HFFc6 (cell line): Measurements from ENCODE around the gene MIEN1. TPM values are rescaled to one million over a fixed set of nuclear protein-coding genes. Genes with fewer than 3 reads are reported as not detected.

Experiments
- DNase-seq: peaks from one replicate; pipeline ENCODE4 v3.0.0-alpha.2; 2018
- H3K27ac Mint-ChIP-seq: 2 replicates; pipeline ENCODE4 v1.8.0; 2020; ENCODE audit warnings: mild to moderate bottlenecking, mixed read lengths
- H3K27me3 Mint-ChIP-seq: 2 replicates; pipeline ENCODE4 v1.8.0; 2021; ENCODE audit warnings: mild to moderate bottlenecking, moderate library complexity, mixed read lengths; ENCODE audit not compliant: insufficient read depth
- H3K36me3 Mint-ChIP-seq: 2 replicates; pipeline ENCODE4 v1.8.0; 2021; ENCODE audit warnings: low read depth, mixed read lengths
- H3K4me1 Mint-ChIP-seq: 2 replicates; pipeline ENCODE4 v1.8.0; 2020; ENCODE audit warnings: low read depth, mixed read lengths
- H3K4me3 Mint-ChIP-seq: 2 replicates; pipeline ENCODE4 v1.8.0; 2020; ENCODE audit warnings: mild to moderate bottlenecking, moderate library complexity, mixed read lengths
- H3K9me3 Mint-ChIP-seq: 2 replicates; pipeline ENCODE4 v1.8.0; 2020; ENCODE audit warnings: mild to moderate bottlenecking, mixed read lengths
- total RNA-seq, 6 experiments: library from RNA; stranded (reverse); fragmentation: NEBNext Ultra II Directional; extraction: Animal tissue kit (Norgen Biotek cat#: 25700); gene quantifications; 2 replicates in 1 of 6; 3 replicates in 5 of 6; pipeline ENCODE4 v1.2.3, GENCODE V29; 2021
- TF ChIP-seq, protein P1 (sequence below): fragments of 200-600 bp; sonication (generic); IDR thresholded peaks from 2 replicates; pipeline ENCODE4 v1.5.0; 2021; ENCODE audit warnings: antibody characterized with exemption, mild to moderate bottlenecking

The MIEN1 gene
- total RNA-seq, 6 experiments from 2014 or later, result 56.9 to 70.3 (median 66.0) TPM

DNA sequence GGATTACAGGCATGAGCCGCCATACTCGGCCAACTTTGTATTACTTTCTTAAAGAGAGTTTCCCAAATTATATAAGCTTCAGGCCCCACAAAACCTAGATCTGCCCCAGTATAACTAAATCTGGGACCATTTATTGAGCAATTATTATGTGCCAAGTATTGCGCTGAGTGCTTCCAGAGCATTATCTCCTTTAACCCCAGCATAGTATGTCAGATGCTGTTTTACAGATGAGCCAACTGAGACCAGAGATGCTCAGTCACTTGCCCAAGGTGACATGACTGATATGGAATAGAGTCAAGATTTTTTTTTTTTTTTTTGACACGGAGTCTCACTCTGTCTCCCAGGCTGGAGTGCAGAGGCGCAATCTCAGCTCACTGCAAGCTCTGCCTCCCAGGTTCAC is 32.4 kb downstream of the MIEN1 start:
- peaks cover 31% of the 10 kb centered on the region for H3K4me1 Mint-ChIP-seq
- TF ChIP-seq, protein P1, sequence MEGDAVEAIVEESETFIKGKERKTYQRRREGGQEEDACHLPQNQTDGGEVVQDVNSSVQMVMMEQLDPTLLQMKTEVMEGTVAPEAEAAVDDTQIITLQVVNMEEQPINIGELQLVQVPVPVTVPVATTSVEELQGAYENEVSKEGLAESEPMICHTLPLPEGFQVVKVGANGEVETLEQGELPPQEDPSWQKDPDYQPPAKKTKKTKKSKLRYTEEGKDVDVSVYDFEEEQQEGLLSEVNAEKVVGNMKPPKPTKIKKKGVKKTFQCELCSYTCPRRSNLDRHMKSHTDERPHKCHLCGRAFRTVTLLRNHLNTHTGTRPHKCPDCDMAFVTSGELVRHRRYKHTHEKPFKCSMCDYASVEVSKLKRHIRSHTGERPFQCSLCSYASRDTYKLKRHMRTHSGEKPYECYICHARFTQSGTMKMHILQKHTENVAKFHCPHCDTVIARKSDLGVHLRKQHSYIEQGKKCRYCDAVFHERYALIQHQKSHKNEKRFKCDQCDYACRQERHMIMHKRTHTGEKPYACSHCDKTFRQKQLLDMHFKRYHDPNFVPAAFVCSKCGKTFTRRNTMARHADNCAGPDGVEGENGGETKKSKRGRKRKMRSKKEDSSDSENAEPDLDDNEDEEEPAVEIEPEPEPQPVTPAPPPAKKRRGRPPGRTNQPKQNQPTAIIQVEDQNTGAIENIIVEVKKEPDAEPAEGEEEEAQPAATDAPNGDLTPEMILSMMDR, result no peak
- DNase-seq, result no peak
- H3K9me3 Mint-ChIP-seq, result no peaks in the 10 kb centered on the region
- no peak overlapping the region for H3K4me3 Mint-ChIP-seq
- peaks cover 1% of the 10 kb centered on the region; the same call in 1 of the 2 replicates for H3K27me3 Mint-ChIP-seq
- H3K36me3 Mint-ChIP-seq, result no peaks in the 10 kb centered on the region
- H3K27ac Mint-ChIP-seq, result no peak overlapping the region

DNA sequence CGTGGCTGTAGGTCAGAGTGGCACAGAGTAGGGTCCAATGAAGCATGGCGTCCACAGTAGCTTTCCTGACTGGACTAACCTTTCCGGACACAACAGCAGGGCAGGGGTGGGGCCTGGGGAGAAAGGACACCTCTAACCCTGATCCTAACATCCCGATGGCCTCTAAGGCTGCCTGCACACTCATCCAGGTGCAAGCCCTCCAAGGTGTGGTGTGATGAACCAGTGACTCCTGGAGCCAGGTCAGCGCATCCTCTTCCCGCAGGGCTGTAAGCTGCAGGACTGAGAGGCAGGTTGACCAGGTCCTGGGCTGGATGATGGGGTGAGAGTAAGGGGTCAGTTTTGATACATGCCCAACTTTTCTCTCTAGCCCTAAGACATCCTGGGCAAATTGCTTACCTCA is 33.6 kb downstream of the MIEN1 start:
- no peak overlapping the region for H3K27ac Mint-ChIP-seq
- TF ChIP-seq, protein P1, result no peak
- no peak overlapping the region for H3K4me3 Mint-ChIP-seq
- H3K36me3 Mint-ChIP-seq, result no peaks in the 10 kb centered on the region
- peaks cover 1% of the 10 kb centered on the region; the same call in 1 of the 2 replicates for H3K27me3 Mint-ChIP-seq
- no peaks in the 10 kb centered on the region for H3K9me3 Mint-ChIP-seq
- peaks cover 19% of the 10 kb centered on the region for H3K4me1 Mint-ChIP-seq
- no peak for DNase-seq

DNA sequence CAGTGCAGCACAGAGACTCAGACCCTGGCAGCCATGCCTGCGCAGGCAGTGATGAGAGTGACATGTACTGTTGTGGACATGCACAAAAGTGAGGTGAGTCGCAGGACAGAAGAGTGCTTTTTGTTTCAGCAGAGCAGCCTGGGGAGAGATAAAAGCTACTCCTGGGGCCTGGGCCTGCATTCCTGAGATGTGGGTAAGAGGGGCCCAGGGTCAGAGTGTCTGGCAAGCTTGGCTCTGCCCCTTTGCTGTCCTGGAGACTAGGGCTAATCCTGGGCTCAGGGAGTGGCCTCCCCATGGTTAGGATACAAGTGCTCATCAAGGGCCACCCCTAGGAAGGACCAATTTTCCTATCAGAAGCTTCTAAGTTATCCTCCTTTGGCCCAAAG is 35.2 kb downstream of the MIEN1 start:
- H3K9me3 Mint-ChIP-seq, result no peaks in the 10 kb centered on the region
- no peaks in the 10 kb centered on the region for H3K36me3 Mint-ChIP-seq
- TF ChIP-seq, protein P1, result no peak
- no peak for DNase-seq
- peaks cover 10% of the 10 kb centered on the region for H3K4me1 Mint-ChIP-seq
- no peak overlapping the region for H3K4me3 Mint-ChIP-seq
- no peak overlapping the region for H3K27ac Mint-ChIP-seq
- peaks cover 1% of the 10 kb centered on the region; the same call in 1 of the 2 replicates for H3K27me3 Mint-ChIP-seq

DNA sequence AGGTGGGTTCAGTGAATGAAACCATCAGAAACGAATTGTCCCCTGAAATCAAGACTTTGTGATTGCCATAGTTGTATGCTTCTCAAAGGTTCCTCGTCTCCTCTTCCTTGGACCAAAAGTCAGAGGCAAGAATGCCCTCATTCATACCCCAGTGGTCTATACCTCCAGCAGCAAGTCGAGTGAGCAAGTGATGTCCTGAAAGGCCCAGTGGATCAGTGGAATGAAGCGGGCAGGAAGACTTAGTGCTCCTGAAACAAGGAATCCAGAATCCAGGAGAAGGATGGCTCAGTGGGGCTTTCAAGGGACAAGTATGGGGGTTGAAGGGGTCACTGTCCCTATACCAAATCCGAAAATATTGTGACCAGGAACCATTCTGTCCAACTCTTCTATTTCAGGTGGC is 35.7 kb downstream of the MIEN1 start:
- H3K27me3 Mint-ChIP-seq, result peaks cover 1% of the 10 kb centered on the region; the same call in 1 of the 2 replicates
- DNase-seq, result no peak

DNA sequence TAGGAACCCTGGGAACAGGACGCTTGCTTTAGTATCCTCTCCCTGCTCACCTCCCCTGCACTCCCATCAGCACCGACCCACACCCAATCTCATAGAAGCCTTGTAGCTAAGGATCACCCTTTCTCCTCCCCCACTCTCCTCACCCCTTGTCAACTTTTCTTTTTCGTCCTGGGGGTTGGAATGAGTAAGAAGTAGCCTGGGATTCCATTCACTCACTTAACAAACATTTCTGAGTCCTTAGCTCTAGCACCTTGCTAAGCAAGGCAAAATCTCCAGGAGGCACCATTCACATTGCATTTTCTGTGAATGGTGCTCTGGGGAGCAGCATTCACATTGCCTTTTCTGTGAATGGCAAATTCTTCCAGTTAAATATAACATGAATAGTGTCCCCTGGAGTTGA is 41.4 kb downstream of the MIEN1 start:
- Mint-ChIP-seq H3K27ac (peak overlapping the region; percentile 88), H3K27me3 (no peaks in the 10 kb centered on the region; the same call in none of the 2 replicates), H3K4me3 (peak overlapping the region; percentile 90), H3K9me3 (no peaks in the 10 kb centered on the region), H3K36me3 (peaks cover 16% of the 10 kb centered on the region), H3K4me1 (peaks cover 21% of the 10 kb centered on the region)
- TF ChIP-seq, protein P1, result no peak
- DNase-seq, result no peak

More for the DNA sequence above, 35.7 kb downstream of the MIEN1 start:
- H3K4me1 Mint-ChIP-seq, result peaks cover 10% of the 10 kb centered on the region
- H3K27ac Mint-ChIP-seq, result no peak overlapping the region
- H3K36me3 Mint-ChIP-seq, result no peaks in the 10 kb centered on the region
- TF ChIP-seq, protein P1, result no peak
- no peak overlapping the region for H3K4me3 Mint-ChIP-seq
- H3K9me3 Mint-ChIP-seq, result no peaks in the 10 kb centered on the region

DNA sequence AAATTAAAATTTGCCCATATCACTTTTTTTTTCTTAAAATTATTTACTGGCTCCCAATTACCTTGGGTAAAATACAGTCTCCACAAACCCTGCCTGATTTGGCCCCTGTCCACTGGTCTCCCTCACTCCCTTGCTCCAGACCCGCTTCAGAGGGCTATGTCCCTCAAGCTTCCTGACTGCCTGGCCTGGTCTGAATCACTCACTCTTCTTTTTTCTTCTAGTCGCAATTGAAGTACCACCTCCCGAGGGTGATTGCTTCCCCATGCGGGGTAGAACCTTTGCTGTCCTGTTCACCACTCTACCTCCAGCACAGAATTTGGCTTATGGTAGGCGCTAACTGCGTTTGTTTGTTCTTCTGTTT is 41.9 kb downstream of the MIEN1 start:
- H3K27ac Mint-ChIP-seq, result peak overlapping the region; percentile 88
- H3K27me3 Mint-ChIP-seq, result no peaks in the 10 kb centered on the region; the same call in none of the 2 replicates
- H3K4me1 Mint-ChIP-seq, result peaks cover 21% of the 10 kb centered on the region
- no peaks in the 10 kb centered on the region for H3K9me3 Mint-ChIP-seq
- H3K36me3 Mint-ChIP-seq, result peaks cover 16% of the 10 kb centered on the region
- peak overlapping the region; percentile 90 for H3K4me3 Mint-ChIP-seq
- TF ChIP-seq, protein P1, result no peak
- DNase-seq, result no peak
